Mucosa of descending colon (tissue), 3 donors: ENCODE measurements around the gene OPCML. TPM values are rescaled to one million over a fixed set of nuclear protein-coding genes. Genes with fewer than 3 reads are reported as not detected.

Experiments
- ATAC-seq: fragments of 200-7000 bp; cut with Tn5 transposase; one replicate; pipeline ENCODE4 v1.9.1; 2020; ENCODE audit warnings: mild to moderate bottlenecking, moderate library complexity
- DNase-seq, 3 donors: peaks; one replicate each; pipeline ENCODE4 v3.0.0-alpha.2; 2020
- H3K36me3 ChIP-seq: fragments of 200-600 bp; one replicate; pipeline ENCODE4 v1.8.0; 2021; ENCODE audit warnings: low read depth, mild to moderate bottlenecking
- H3K4me1 ChIP-seq: fragments of 200-600 bp; one replicate; pipeline ENCODE4 v1.8.0; 2021; ENCODE audit warnings: low read depth, mild to moderate bottlenecking
- H3K4me3 ChIP-seq: fragments of 200-600 bp; one replicate; pipeline ENCODE4 v1.8.0; 2021; ENCODE audit warnings: mild to moderate bottlenecking
- H3K9me3 ChIP-seq: fragments of 200-600 bp; one replicate; pipeline ENCODE4 v1.8.0; 2021; ENCODE audit warnings: mild to moderate bottlenecking
- CTCF ChIP-seq: fragments of 200-600 bp; IDR thresholded peaks from one replicate; pipeline ENCODE4 v1.8.0; 2022; ENCODE audit warnings: antibody characterized with exemption, mild to moderate bottlenecking
- intact Hi-C, 2 donors: fragments of 100-400 bp; cut with DNase I in 1 of 2; cut with micrococcal nuclease in 1 of 2; formaldehyde crosslinking; loops; one replicate each; pipeline versions ENCODE4 v1.11.0 to v1.11.1; 2022; cut with DNase I, micrococcal nuclease
- total RNA-seq, 3 donors: library from RNA; stranded (reverse); fragmentation: NEBNext Ultra II Directional in 2 of 3; extraction: Animal tissue kit (Norgen Biotek cat#: 25700) in 2 of 3; gene quantifications; one replicate each; pipeline versions ENCODE4 v1.2.1 to v1.2.4, GENCODE V29; 2021 to 2023
- donor health status: DM: no; HTN: no; CAD: no; lungs with moderate emphysema.
- donor health status: DM: no; HTN: no; CAD: no.
- donor health status: DM: no; HTN: yes; CAD: no.

OPCML gene
- total RNA-seq, 3 donors from 2014 or later: 0.10 to 0.47 TPM; not detected in 1

GRCh38 chr11:132999031-132999430 lies 533.3 kb downstream of the OPCML start:
- Histone ChIP-seq H3K36me3 (no peaks in the 10 kb centered on the region), H3K4me3 (no peak overlapping the region), H3K9me3 (no peaks in the 10 kb centered on the region), H3K4me1 (no peaks in the 10 kb centered on the region)
- intact Hi-C loops: no loop called here
- DNase-seq: no peak
- no peak for ATAC-seq
- TF ChIP-seq CTCF: no peak

GRCh38 chr11:132997396-132997795 lies 534.9 kb downstream of the OPCML start:
- Histone ChIP-seq H3K9me3 (no peaks in the 10 kb centered on the region), H3K4me3 (no peak overlapping the region), H3K36me3 (no peaks in the 10 kb centered on the region), H3K4me1 (no peaks in the 10 kb centered on the region)
- DNase-seq (no peak), ATAC-seq (no peak)
- intact Hi-C loops: no loop called here
- TF ChIP-seq CTCF: no peak

GRCh38 chr11:132994966-132995365 lies 537.3 kb downstream of the OPCML start:
- intact Hi-C loops: no loop called here
- Histone ChIP-seq H3K4me1 (no peaks in the 10 kb centered on the region), H3K36me3 (no peaks in the 10 kb centered on the region), H3K4me3 (no peak overlapping the region), H3K9me3 (no peaks in the 10 kb centered on the region)
- ATAC-seq (no peak), DNase-seq (no peak)
- no peak for TF ChIP-seq CTCF

- DNase-seq: no peak
- Histone ChIP-seq H3K4me1 (no peaks in the 10 kb centered on the region), H3K9me3 (no peaks in the 10 kb centered on the region), H3K36me3 (no peaks in the 10 kb centered on the region), H3K4me3 (no peak overlapping the region)
- intact Hi-C loops: no loop called here
- ATAC-seq: no peak
- no peak for TF ChIP-seq CTCF
These were observed 538.3 kb downstream of the OPCML start for GRCh38 chr11:132993991-132994502.

GRCh38 chr11:132992838-132993631 lies 539.3 kb downstream of the OPCML start:
- Histone ChIP-seq H3K36me3 (no peaks in the 10 kb centered on the region), H3K4me3 (no peak overlapping the region), H3K4me1 (no peaks in the 10 kb centered on the region), H3K9me3 (no peaks in the 10 kb centered on the region)
- TF ChIP-seq CTCF: no peak
- DNase-seq: no peak
- intact Hi-C loops: no loop called here
- ATAC-seq: no peak
